Spleen (tissue), 11 donors: ENCODE results near the gene RNGTT. TPM values are rescaled to one million over a fixed set of nuclear protein-coding genes. Genes with fewer than 3 reads are reported as not detected.

Experiments
- DNase-seq: peaks from one replicate; pipeline ENCODE4 v3.0.0-alpha.2; 2020
- H3K27ac ChIP-seq, 8 donors: fragments of 200-600 bp; sonication (generic) in 7 of 8; 1 replicate in 4 of 8; 2 replicates in 4 of 8; pipeline versions ENCODE4 v1.5.0 to v1.8.0; 2016 to 2021; ENCODE audit warnings: inconsistent platforms in 4 of 8, mild to moderate bottlenecking in 4 of 8, moderate library complexity in 1 of 8
- H3K27me3 ChIP-seq, 7 donors: fragments of 200-600 bp; sonication (generic) in 6 of 7; replicated peaks in 1 of 7; 1 replicate in 4 of 7; 2 replicates in 3 of 7; pipeline versions ENCODE4 v1.5.0 to v1.8.0; 2016 to 2021; ENCODE audit warnings: inconsistent platforms in 3 of 7, mild to moderate bottlenecking in 1 of 7
- H3K36me3 ChIP-seq, 6 donors: fragments of 200-600 bp; sonication (generic) in 5 of 6; 1 replicate in 4 of 6; 2 replicates in 2 of 6; pipeline versions ENCODE4 v1.5.0 to v1.8.0; 2016 to 2021; ENCODE audit warnings: inconsistent platforms in 2 of 6
- H3K4me1 ChIP-seq, 6 donors: fragments of 200-600 bp; sonication (generic) in 5 of 6; 1 replicate in 3 of 6; 2 replicates in 3 of 6; pipeline versions ENCODE4 v1.5.0 to v1.8.0; 2016 to 2021; ENCODE audit warnings: inconsistent platforms in 3 of 6
- H3K4me3 ChIP-seq, 8 donors: fragments of 200-600 bp; sonication (generic) in 7 of 8; 1 replicate in 4 of 8; 2 replicates in 4 of 8; pipeline versions ENCODE4 v1.5.0 to v1.8.0; 2016 to 2021; ENCODE audit warnings: inconsistent platforms in 4 of 8, mild to moderate bottlenecking in 4 of 8, moderate library complexity in 2 of 8
- H3K9me3 ChIP-seq, 8 donors: fragments of 200-600 bp; sonication (generic) in 7 of 8; 1 replicate in 4 of 8; 2 replicates in 4 of 8; pipeline versions ENCODE4 v1.5.0 to v1.8.0; 2016 to 2021; ENCODE audit warnings: inconsistent platforms in 4 of 8
- CTCF ChIP-seq, 11 experiments: fragments of 200-600 bp in 7 of 11; fragments of 450-650 bp in 4 of 11; sonication (generic) in 4 of 11; IDR thresholded peaks in 8 of 11; conservative IDR thresholded peaks in 3 of 11; 1 replicate in 7 of 11; 2 replicates in 4 of 11; pipeline versions ENCODE4 v1.4.0 to v1.8.0; 2016 to 2021; ENCODE audit warnings: antibody characterized with exemption in 11 of 11, inconsistent platforms in 4 of 11, mild to moderate bottlenecking in 1 of 11
- POLR2A ChIP-seq, 3 donors: fragments of 450-650 bp; IDR thresholded peaks; one replicate each; pipeline ENCODE4 v1.5.1; 2017; ENCODE audit warnings: antibody characterized with exemption in 3 of 3, mild to moderate bottlenecking in 1 of 3
- POLR2AphosphoS5 ChIP-seq, 3 donors: sonication (generic); formaldehyde crosslinking; IDR thresholded peaks; one replicate each; pipeline ENCODE4 v1.5.1; 2017; ENCODE audit warnings: antibody characterized with exemption in 3 of 3
- WGBS, 5 donors: extraction: QIAGEN DNeasy Blood & Tissue Kit in 3 of 5; methylation state at CpG; one replicate each; pipeline versions ENCODE4 v1.1.5 to v1.1.7; 2013 to 2018; 5-methylcytosine and 5-hydroxymethylcytosine counted together
- intact Hi-C: fragments of 100-400 bp; cut with DNase I; formaldehyde crosslinking; loops from one replicate; pipeline ENCODE4 v1.15.0; 2023; ENCODE audit warnings: low total_unique reads
- polyA plus RNA-seq, 3 donors: library from polyadenylated mRNA; stranded (reverse); fragments of 200-250 nt; gene quantifications; one replicate each; pipeline ENCODE4 v1.2.1, GENCODE V29; 2013
- total RNA-seq, 7 donors: library from RNA; depleted of rRNA in 3 of 7; stranded (reverse); fragments of >200 nt in 3 of 7; fragmentation: NEBNext Ultra II Directional in 4 of 7; extraction: Animal tissue kit (Norgen Biotek cat#: 25700) in 4 of 7; gene quantifications; one replicate each; pipeline versions ENCODE4 v1.1.0 to v1.2.1, GENCODE V29; 2016 to 2021
- donor health status: healthy with polysubstance abuse.
- donor health status: DM: no; HTN: no; CAD: no; lungs with moderate emphysema.
- donor health status: DM: no; HTN: no; CAD: no.
- donor health status: Bipolar disorder and iron deficiency.
- donor health status: healthy.
- donor health status: DM: no; HTN: no; CAD: no.
- donor health status: DM: yes; HTN: yes; CAD: no.

Gene RNGTT
- total and polyA plus RNA-seq, 10 donors: 9.4 to 27.1 (median 17.6) TPM

GRCh38 chr6:88871498-88871897 is 91.9 kb downstream of the RNGTT start:
- no peak overlapping the region for H3K4me3 ChIP-seq
- H3K27ac ChIP-seq: no peak overlapping the region
- intact Hi-C loops: loop anchor here (5.0 to 10.0 kb wide), 2 partner anchors 937 to 1479 kb away; no protein-coding TSS in a partner anchor
- no peaks in the 10 kb centered on the region for H3K9me3 ChIP-seq
- H3K27me3 ChIP-seq: no peaks in the 10 kb centered on the region
- WGBS, 5 donors: 71 to 86% (median 82%) methylated on average over 3 of the region's 3 CpGs
- H3K4me1 ChIP-seq: peaks cover 0 to 35% (median 0%) of the 10 kb centered on the region in 6 donors
- no peak for TF ChIP-seq CTCF (IDR thresholded peaks at IDR 0.05 in 8 of 11, conservative IDR thresholded peaks at IDR 0.05 in 3 of 11)
- TF ChIP-seq POLR2AphosphoS5 (IDR thresholded peaks at IDR 0.05): no peak
- no peak for TF ChIP-seq POLR2A (IDR thresholded peaks at IDR 0.05)
- DNase-seq: no peak
- no peaks in the 10 kb centered on the region for H3K36me3 ChIP-seq

- intact Hi-C loops: loop anchor here (5.0 to 10.0 kb wide), 2 partner anchors 936 to 1479 kb away; no protein-coding TSS in a partner anchor
- Histone ChIP-seq H3K4me3 (no peak overlapping the region), H3K4me1 (peaks cover 0 to 38% (median 0%) of the 10 kb centered on the region in 6 donors), H3K36me3 (no peaks in the 10 kb centered on the region), H3K9me3 (no peaks in the 10 kb centered on the region), H3K27ac (no peak overlapping the region), H3K27me3 (no peaks in the 10 kb centered on the region)
- no peak for DNase-seq
- 2 to 6% (median 5%) methylated on average over 1 of the region's 1 CpG for WGBS, 5 donors
- no peak for TF ChIP-seq POLR2A (IDR thresholded peaks at IDR 0.05)
- TF ChIP-seq CTCF (IDR thresholded peaks at IDR 0.05 in 8 of 11, conservative IDR thresholded peaks at IDR 0.05 in 3 of 11): peak; percentile 11 to 70 (median 57)
These were observed 92.6 kb downstream of the RNGTT start for GRCh38 chr6:88870717-88871330.

DNA sequence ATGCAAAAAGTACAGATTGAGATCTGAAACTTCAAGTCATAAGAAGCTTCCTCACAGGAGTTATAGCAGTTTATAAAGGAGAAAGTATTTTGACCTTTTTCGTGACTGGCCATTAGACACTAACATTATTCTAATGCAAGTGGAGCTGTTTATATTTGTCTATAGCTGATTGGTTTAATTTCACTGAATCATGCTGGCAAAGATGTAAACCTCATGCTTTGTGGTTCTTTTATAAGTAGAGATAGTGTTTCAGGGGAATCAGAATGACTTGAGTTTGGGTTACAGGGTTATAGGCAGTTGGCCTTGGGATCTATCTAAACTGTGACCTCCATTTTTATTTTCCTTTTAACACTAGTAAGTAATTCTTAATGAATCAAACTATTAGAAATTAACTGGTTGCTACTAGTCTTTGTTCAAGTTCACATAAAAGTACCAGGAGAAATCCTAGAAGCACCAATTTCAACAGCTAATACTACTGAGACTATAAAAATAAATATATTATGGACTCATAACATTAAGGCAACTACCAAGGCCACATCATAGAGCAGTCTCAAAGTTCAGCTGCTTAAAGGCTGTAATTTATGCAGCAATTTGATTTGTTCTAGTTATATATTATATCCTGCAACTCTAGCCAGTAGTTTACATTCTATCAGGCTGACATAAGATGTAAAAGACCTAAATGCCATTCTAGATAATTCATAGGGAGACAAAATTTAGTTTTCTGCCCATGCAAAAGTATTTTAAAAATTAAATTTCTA is 94.0 kb downstream of the RNGTT start:
- intact Hi-C loops: loop anchor here (5.0 to 10.0 kb wide), 2 partner anchors 935 to 1477 kb away; no protein-coding TSS in a partner anchor

More for the DNA sequence above, 94.0 kb downstream of the RNGTT start:
- WGBS, 5 donors: 86 to 95% (median 89%) methylated on average over 1 of the region's 1 CpG
- no peak overlapping the region for H3K27ac ChIP-seq
- H3K9me3 ChIP-seq: no peaks in the 10 kb centered on the region
- no peak overlapping the region for H3K4me3 ChIP-seq
- H3K4me1 ChIP-seq: peaks cover 0 to 38% (median 0%) of the 10 kb centered on the region in 6 donors
- no peaks in the 10 kb centered on the region for H3K27me3 ChIP-seq
- TF ChIP-seq POLR2A (IDR thresholded peaks at IDR 0.05): no peak
- TF ChIP-seq POLR2AphosphoS5 (IDR thresholded peaks at IDR 0.05): no peak
- TF ChIP-seq CTCF (IDR thresholded peaks at IDR 0.05 in 8 of 11, conservative IDR thresholded peaks at IDR 0.05 in 3 of 11): no peak
- no peaks in the 10 kb centered on the region for H3K36me3 ChIP-seq
- DNase-seq: no peak
